K562 (cell line): ENCODE measurements around the gene RHPN2. TPM values are rescaled to one million over a fixed set of nuclear protein-coding genes. Genes with fewer than 3 reads are reported as not detected.

Experiments
- ATAC-seq: fragments of 200-7000 bp; cut with Tn5 transposase; 3 replicates; pipeline ENCODE4 v1.9.1; 2020; ENCODE audit warnings: moderate library complexity
- BruUV-seq: library from RNA; stranded (reverse); fragments of 400-500 nt; replicated peaks from 2 replicates; lab custom pipeline; 2021; lab: Mats Ljungman, UMichigan
- CTCF ChIA-PET: fragments of 300-600 bp; formaldehyde crosslinking; extraction: SDS; loops from one replicate; lab custom pipeline; 2021; ENCODE audit warnings: low intra/inter-chr PET ratio; lab: Yijun Ruan, JAX
- POLR2A ChIA-PET: fragments of 300-600, 350-650 bp; sonication (Branson Sonifier 250); formaldehyde crosslinking; extraction: SDS; loops from one replicate; lab custom pipeline; 2021; ENCODE audit warnings: antibody characterized with exemption, inconsistent platforms; lab: Yijun Ruan, JAX
- DNase-seq, 4 experiments: peaks; one replicate each; pipeline versions ENCODE4 v3.0.0 to v3.0.0-alpha.2; 2011 to 2018; ENCODE audit warnings: low spot score in 3 of 4, mixed read lengths in 3 of 4; ENCODE audit errors: extremely low read depth in 1 of 4
- FAIRE-seq: peaks from 2 replicates; lab custom pipeline; 2011; peaks lifted over from hg19 to GRCh38; lab: Jason Lieb, UNC
- H2AFZ ChIP-seq: 2 replicates; pipeline ENCODE4 v1.6.0; 2011; ENCODE audit warnings: low read depth, low read length, control low read depth, inconsistent platforms
- H3K27ac ChIP-seq: fragments of 200-600 bp; 3 replicates; pipeline ENCODE4 v1.8.0; 2011; ENCODE audit warnings: low read depth, mild to moderate bottlenecking, control low read depth, inconsistent platforms, low read length, moderate library complexity, mixed read lengths; ENCODE audit errors: extremely low read depth
- H3K27me3 ChIP-seq, 2 experiments: fragments of 300-600 bp in 1 of 2; 2 replicates in 1 of 2; 3 replicates in 1 of 2; pipeline versions ENCODE4 v1.6.0 to v1.8.0; 2011; ENCODE audit warnings: inconsistent platforms in 2 of 2, low read length in 2 of 2, mild to moderate bottlenecking in 1 of 2, mixed read lengths in 1 of 2, moderate library complexity in 1 of 2; ENCODE audit not compliant: control insufficient read depth in 2 of 2, insufficient read depth in 2 of 2
- H3K36me3 ChIP-seq: fragments of 300-600 bp; 3 replicates; pipeline ENCODE4 v1.8.0; 2011; ENCODE audit warnings: mild to moderate bottlenecking, low read length, inconsistent platforms; ENCODE audit not compliant: control insufficient read depth, insufficient read depth
- H3K4me1 ChIP-seq, 2 experiments: fragments of 200-600 bp in 1 of 2; replicated peaks in 1 of 2; 2 replicates in 1 of 2; 3 replicates in 1 of 2; pipeline versions ENCODE4 v1.5.1 to v1.8.0; 2011; ENCODE audit warnings: inconsistent platforms in 2 of 2, low read length in 2 of 2, mild to moderate bottlenecking in 1 of 2, mixed read lengths in 1 of 2, moderate library complexity in 1 of 2; ENCODE audit not compliant: control insufficient read depth in 2 of 2, insufficient read depth in 2 of 2
- H3K4me2 ChIP-seq: 2 replicates; pipeline ENCODE4 v1.6.1; 2011; ENCODE audit warnings: low read length, control low read depth, inconsistent platforms, mixed read lengths; ENCODE audit not compliant: insufficient read depth
- H3K4me3 ChIP-seq: fragments of 200-600 bp; sonication (generic), shearing (Covaris generic); 2 replicates; pipeline ENCODE4 v1.5.1; 2016; ENCODE audit warnings: control low read depth, inconsistent platforms
- H3K79me2 ChIP-seq: fragments of 200-600 bp; 3 replicates; pipeline ENCODE4 v1.8.0; 2011; ENCODE audit warnings: low read length, inconsistent platforms; ENCODE audit not compliant: control insufficient read depth, insufficient read depth
- H3K9ac ChIP-seq, 2 experiments: 2 replicates each; pipeline versions ENCODE4 v1.6.0 to v1.6.1; 2011; ENCODE audit warnings: low read depth in 2 of 2, low read length in 2 of 2, control low read depth in 1 of 2, inconsistent platforms in 1 of 2, mild to moderate bottlenecking in 1 of 2, mixed read lengths in 1 of 2; ENCODE audit not compliant: insufficient read depth in 1 of 2
- H3K9me1 ChIP-seq: one replicate; pipeline ENCODE4 v1.6.0; 2011; ENCODE audit warnings: inconsistent platforms, mild to moderate bottlenecking, low read length, moderate library complexity; ENCODE audit not compliant: control insufficient read depth, insufficient read depth
- H3K9me3 ChIP-seq: replicated peaks from 2 replicates; pipeline ENCODE4 v1.5.1; 2011; ENCODE audit warnings: low read depth, low read length, inconsistent platforms; ENCODE audit not compliant: control insufficient read depth, insufficient read depth
- H4K20me1 ChIP-seq: replicated peaks from 2 replicates; pipeline ENCODE4 v1.6.1; 2011; ENCODE audit warnings: low read length, inconsistent platforms, mixed read lengths; ENCODE audit not compliant: control insufficient read depth, insufficient read depth
- ARID3A ChIP-seq: IDR thresholded peaks from 2 replicates; pipeline ENCODE4 v1.6.1; 2012; ENCODE audit warnings: low read depth, low read length, improper control_type of control experiment, borderline replicate concordance
- BRCA1 ChIP-seq, 2 experiments: fragments of 450-650 bp in 1 of 2; sonication (generic) in 1 of 2; formaldehyde crosslinking in 1 of 2; IDR thresholded peaks; 2 replicates each; pipeline versions ENCODE4 v1.5.0 to v1.6.1; 2017 to 2020; ENCODE audit warnings: mild to moderate bottlenecking in 1 of 2, missing genetic modification reagents in 1 of 2
- CHAMP1 ChIP-seq: fragments of 450-650 bp; IDR thresholded peaks from 2 replicates; pipeline ENCODE4 v1.6.1; 2016; ENCODE audit warnings: mild to moderate bottlenecking
- HES1 ChIP-seq: fragments of 450-650 bp; IDR thresholded peaks from 2 replicates; pipeline ENCODE4 v1.6.1; 2016; ENCODE audit warnings: low read depth, mild to moderate bottlenecking, moderate library complexity
- HEY1 ChIP-seq: fragments of 250-450 bp; sonication (Bioruptor Pico); IDR thresholded peaks from 2 replicates; pipeline ENCODE4 v1.5.0; 2020; ENCODE audit warnings: mild to moderate bottlenecking, moderate library complexity, borderline replicate concordance
- NFXL1 ChIP-seq: fragments of 450-650 bp; formaldehyde crosslinking; IDR thresholded peaks from 2 replicates; pipeline ENCODE4 v1.4.0; 2021; ENCODE audit warnings: mild to moderate bottlenecking
- SAFB ChIP-seq: fragments of 200-400 bp; formaldehyde crosslinking; IDR thresholded peaks from 2 replicates; pipeline ENCODE4 v1.6.1; 2017; ENCODE audit warnings: low read depth, low read length, borderline replicate concordance
- SMARCE1 ChIP-seq: fragments of 450-650 bp; IDR thresholded peaks from 2 replicates; pipeline ENCODE4 v1.7.1; 2016; ENCODE audit warnings: mild to moderate bottlenecking
- ZFP91 ChIP-seq: sonication (generic); formaldehyde crosslinking; IDR thresholded peaks from 2 replicates; pipeline ENCODE4 v1.8.0; 2022; ENCODE audit warnings: mild to moderate bottlenecking, missing genetic modification reagents
- ZNF239 ChIP-seq: fragments of 250-450 bp; sonication (Bioruptor Pico); IDR thresholded peaks from 2 replicates; pipeline ENCODE4 v1.4.0; 2020; ENCODE audit warnings: mild to moderate bottlenecking
- ZNF282 ChIP-seq: sonication (generic); formaldehyde crosslinking; IDR thresholded peaks from 2 replicates; pipeline ENCODE4 v1.8.1; 2023; ENCODE audit warnings: missing genetic modification reagents
- ZNF551 ChIP-seq: fragments of 250-450 bp; sonication (Bioruptor Pico); IDR thresholded peaks from 2 replicates; pipeline ENCODE4 v1.5.0; 2021; ENCODE audit warnings: mild to moderate bottlenecking, moderate library complexity
- ZNF717 ChIP-seq: fragments of 250-450 bp; sonication (Bioruptor Pico); IDR thresholded peaks from 2 replicates; pipeline ENCODE4 v1.5.0; 2021
- WGBS: fragments of 100-300 bp; shearing (Covaris generic); methylation state at CpG from one replicate; pipeline ENCODE4 v1.1.6; 2016; ENCODE audit warnings: low coverage, mixed read lengths; ENCODE audit not compliant: insufficient coverage; ENCODE audit errors: missing lambda C conversion rate; 5-methylcytosine and 5-hydroxymethylcytosine counted together
- in situ Hi-C: fragments of 300-500 bp; cut with MboI; formaldehyde crosslinking; loops from 4 replicates; pipeline ENCODE4 v1.15.0; 2018; ENCODE audit warnings: inconsistent platforms, mixed read lengths
- intact Hi-C: fragments of 100-400 bp; cut with micrococcal nuclease; formaldehyde crosslinking; loops from 2 replicates; pipeline ENCODE4 v1.14.2; 2022
- polyA plus RNA-seq, 8 experiments: library from polyadenylated mRNA; depleted of rRNA in 4 of 8; stranded (reverse) in 5 of 8; unstranded in 3 of 8; fragments of >200 nt; fragmentation: Nextera tagmentation in 2 of 8; fragmentation: Illumina TruSeq in 1 of 8; extraction: Ambion mirVana in 2 of 8; extraction: Trizol in 1 of 8; gene quantifications; 2 replicates each; pipeline versions ENCODE4 v1.2.1 to v1.2.3, GENCODE V29; 2011 to 2014; ENCODE audit warnings: inconsistent platforms in 1 of 8, missing spikeins in 1 of 8
- total RNA-seq, 7 experiments: library from RNA; depleted of rRNA in 6 of 7; stranded (reverse); fragments of >200 nt in 6 of 7; fragmentation: Illumina TruSeq in 2 of 7; extraction: Trizol in 2 of 7; gene quantifications; 2 replicates each; pipeline versions ENCODE4 v1.2.1 to v1.2.3, GENCODE V29; 2011 to 2021; ENCODE audit warnings: low replicate concordance in 1 of 7

RHPN2 gene
- total and polyA plus RNA-seq, 9 of the 15 experiments (the other 6 are each of a cell fraction or from before 2014, with no cell fraction given), result 0.63 to 9.9 (median 3.2) TPM

- Histone ChIP-seq H3K27ac (no peak overlapping the region), H3K27me3 (no peaks in the 10 kb centered on the region), H3K9me1 (no peaks in the 10 kb centered on the region), H3K4me3 (no peak overlapping the region), H3K4me2 (no peak overlapping the region), H3K4me1 (no peaks in the 10 kb centered on the region), H3K36me3 (no peaks in the 10 kb centered on the region), H3K79me2 (no peaks in the 10 kb centered on the region), H3K9ac (no peak overlapping the region; a peak in 1 of 4 replicates), H3K9me3 (no peaks in the 10 kb centered on the region), H2AFZ (no peak overlapping the region), H4K20me1 (no peaks in the 10 kb centered on the region)
- CTCF ChIA-PET, result no interaction called here
- WGBS, result 18% methylated on average over 8 of the region's 8 CpGs
- no peak for DNase-seq
- ATAC-seq, result no peak
- POLR2A ChIA-PET, result interaction anchor here (0.6 to 1.0 kb wide), 2 partner anchors 16 to 352 kb away, joined by 3 read pairs; no protein-coding TSS in a partner anchor
- in situ Hi-C loops (no loop called here), intact Hi-C loops (no loop called here)
- TF ChIP-seq SMARCE1 (no peak), ZNF239 (CRISPR knock-in tag) (no peak), ZNF717 (no peak), CHAMP1 (no peak), ZNF282 (CRISPR knock-in tag) (no peak), ZFP91 (CRISPR knock-in tag) (no peak), ZNF551 (CRISPR knock-in tag) (no peak), SAFB (no peak), NFXL1 (CRISPR knock-in tag) (no peak), ARID3A (no peak), HEY1 (CRISPR knock-in tag) (no peak), HES1 (no peak), BRCA1 (IDR thresholded peaks at IDR 0.05) (no peak), BRCA1 (CRISPR knock-in tag; IDR thresholded peaks at IDR 0.05) (no peak)
- no TSS peak for BruUV-seq
- FAIRE-seq, result no peak
Observed at GRCh38 chr19:32936065-32936464, 128.6 kb downstream of the RHPN2 start.
